Caco-2 (cell line): ENCODE data around the gene MYT1. TPM values are rescaled to one million over a fixed set of nuclear protein-coding genes. Genes with fewer than 3 reads are reported as not detected.

Experiments
- BruUV-seq: library from RNA; stranded (reverse); fragments of 400-500 nt; replicated peaks from 2 replicates; lab custom pipeline; 2021; lab: Mats Ljungman, UMichigan
- CTCF ChIA-PET: fragments of 300-600 bp; sonication (Branson Sonifier 250); formaldehyde crosslinking; loops from one replicate; lab custom pipeline; 2022; ENCODE audit warnings: antibody characterized with exemption; lab: Charles Lee
- POLR2A ChIA-PET: fragments of 300-600 bp; sonication (Branson Sonifier 250); formaldehyde crosslinking; loops from one replicate; lab custom pipeline; 2022; ENCODE audit warnings: antibody characterized with exemption; lab: Charles Lee
- DNase-seq, 2 experiments: peaks; one replicate each; pipeline versions ENCODE4 v3.0.0 to v3.0.0-alpha.2; 2020 to 2022
- H3K27me3 ChIP-seq: replicated peaks from 2 replicates; pipeline ENCODE4 v1.6.0; 2011; ENCODE audit warnings: low read length; ENCODE audit not compliant: control insufficient read depth, insufficient read depth
- H3K36me3 ChIP-seq: 2 replicates; pipeline ENCODE4 v1.5.1; 2011; ENCODE audit warnings: low read length; ENCODE audit not compliant: control insufficient read depth, insufficient read depth
- H3K4me1 ChIP-seq: fragments of 250-450 bp; sonication (Bioruptor Pico); 2 replicates; pipeline ENCODE4 v1.5.1; 2020; ENCODE audit warnings: mild to moderate bottlenecking
- H3K4me3 ChIP-seq: 2 replicates; pipeline ENCODE4 v1.5.1; 2011; ENCODE audit warnings: low read depth, mild to moderate bottlenecking, control low read depth, low read length
- H3K9me3 ChIP-seq: fragments of 250-450 bp; sonication (Bioruptor Pico); 2 replicates; pipeline ENCODE4 v1.5.1; 2020; ENCODE audit warnings: mild to moderate bottlenecking, moderate library complexity
- H3K27ac Mint-ChIP-seq: one replicate; pipeline ENCODE4 v1.8.0; 2022; ENCODE audit warnings: mixed read lengths; ENCODE audit not compliant: unreplicated experiment
- H3K27me3 Mint-ChIP-seq: one replicate; pipeline ENCODE4 v1.8.0; 2022; ENCODE audit warnings: mixed read lengths; ENCODE audit not compliant: insufficient read depth, unreplicated experiment
- H3K36me3 Mint-ChIP-seq: one replicate; pipeline ENCODE4 v1.8.0; 2022; ENCODE audit warnings: mild to moderate bottlenecking, mixed read lengths; ENCODE audit not compliant: insufficient read depth, unreplicated experiment
- H3K4me1 Mint-ChIP-seq: one replicate; pipeline ENCODE4 v1.8.0; 2022; ENCODE audit warnings: low read depth, mixed read lengths; ENCODE audit not compliant: unreplicated experiment
- H3K4me3 Mint-ChIP-seq: one replicate; pipeline ENCODE4 v1.8.0; 2022; ENCODE audit warnings: mild to moderate bottlenecking, moderate library complexity, mixed read lengths; ENCODE audit not compliant: unreplicated experiment
- H3K9me3 Mint-ChIP-seq: one replicate; pipeline ENCODE4 v1.8.0; 2022; ENCODE audit warnings: mixed read lengths; ENCODE audit not compliant: unreplicated experiment
- intact Hi-C: fragments of 100-400 bp; cut with micrococcal nuclease; formaldehyde crosslinking; loops from one replicate; pipeline ENCODE4 v1.10.0; 2022; ENCODE audit not compliant: unreplicated experiment
- total RNA-seq: library from RNA; stranded (reverse); gene quantifications from 2 replicates; pipeline ENCODE4 v1.2.3, GENCODE V29; 2022
- TF ChIP-seq, protein P1 (sequence below), 2 experiments: fragments of 200-600 bp in 1 of 2; IDR thresholded peaks; 1 replicate in 1 of 2; 2 replicates in 1 of 2; pipeline versions ENCODE4 v1.5.1 to v1.8.0; 2011 to 2022; ENCODE audit warnings: antibody characterized with exemption in 1 of 2, control low read depth in 1 of 2, inconsistent platforms in 1 of 2, low read depth in 1 of 2, low read length in 1 of 2, mild to moderate bottlenecking in 1 of 2, moderate library complexity in 1 of 2; ENCODE audit not compliant: insufficient read depth in 1 of 2, severe bottlenecking in 1 of 2, unreplicated experiment in 1 of 2

Gene MYT1
- total RNA-seq, 1 experiment from 2014 or later: 0.25 TPM

GRCh38 chr20:64219202-64219601 is 55.0 kb downstream of the MYT1 start:
- BruUV-seq: no TSS peak
- CTCF ChIA-PET: no interaction called here
- POLR2A ChIA-PET: no interaction called here

DNA sequence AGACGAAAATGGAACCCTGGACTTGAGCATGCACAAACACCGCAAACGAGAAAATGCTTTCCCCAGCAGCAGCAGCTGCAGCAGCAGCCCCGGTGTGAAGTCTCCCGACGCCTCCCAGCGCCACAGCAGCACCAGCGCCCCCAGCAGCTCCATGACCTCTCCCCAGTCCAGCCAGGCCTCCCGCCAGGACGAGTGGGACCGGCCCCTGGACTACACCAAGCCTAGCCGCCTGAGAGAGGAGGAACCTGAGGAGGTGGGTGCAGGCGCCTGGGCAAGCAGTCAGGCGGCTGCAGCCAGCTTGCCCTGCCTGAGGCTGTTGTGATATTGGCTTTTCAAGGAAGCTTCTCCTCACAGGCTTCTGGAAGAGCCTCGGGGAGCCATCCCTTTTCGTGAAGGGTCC is 55.5 kb downstream of the MYT1 start:
- Mint-ChIP-seq H3K36me3 (no peaks in the 10 kb centered on the region), H3K9me3 (no peaks in the 10 kb centered on the region), H3K27ac (no peak overlapping the region), H3K4me3 (no peak overlapping the region), H3K27me3 (peaks cover 8% of the 10 kb centered on the region), H3K4me1 (peaks cover 26% of the 10 kb centered on the region)
- POLR2A ChIA-PET: no interaction called here
- Histone ChIP-seq H3K27me3 (no peaks in the 10 kb centered on the region), H3K36me3 (no peaks in the 10 kb centered on the region), H3K9me3 (no peaks in the 10 kb centered on the region), H3K4me3 (no peak overlapping the region), H3K4me1 (peaks cover 51% of the 10 kb centered on the region)
- no TSS peak for BruUV-seq
- TF ChIP-seq, protein P1, sequence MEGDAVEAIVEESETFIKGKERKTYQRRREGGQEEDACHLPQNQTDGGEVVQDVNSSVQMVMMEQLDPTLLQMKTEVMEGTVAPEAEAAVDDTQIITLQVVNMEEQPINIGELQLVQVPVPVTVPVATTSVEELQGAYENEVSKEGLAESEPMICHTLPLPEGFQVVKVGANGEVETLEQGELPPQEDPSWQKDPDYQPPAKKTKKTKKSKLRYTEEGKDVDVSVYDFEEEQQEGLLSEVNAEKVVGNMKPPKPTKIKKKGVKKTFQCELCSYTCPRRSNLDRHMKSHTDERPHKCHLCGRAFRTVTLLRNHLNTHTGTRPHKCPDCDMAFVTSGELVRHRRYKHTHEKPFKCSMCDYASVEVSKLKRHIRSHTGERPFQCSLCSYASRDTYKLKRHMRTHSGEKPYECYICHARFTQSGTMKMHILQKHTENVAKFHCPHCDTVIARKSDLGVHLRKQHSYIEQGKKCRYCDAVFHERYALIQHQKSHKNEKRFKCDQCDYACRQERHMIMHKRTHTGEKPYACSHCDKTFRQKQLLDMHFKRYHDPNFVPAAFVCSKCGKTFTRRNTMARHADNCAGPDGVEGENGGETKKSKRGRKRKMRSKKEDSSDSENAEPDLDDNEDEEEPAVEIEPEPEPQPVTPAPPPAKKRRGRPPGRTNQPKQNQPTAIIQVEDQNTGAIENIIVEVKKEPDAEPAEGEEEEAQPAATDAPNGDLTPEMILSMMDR (IDR thresholded peaks at IDR 0.05; ENCODE audit: insufficient read depth in 1 of 2, low read depth in 1 of 2, low read length in 1 of 2, severe bottlenecking in 1 of 2, unreplicated experiment in 1 of 2): no peak
- intact Hi-C loops: loop anchor here (5.0 kb wide), 2 partner anchors 32 to 97 kb away; no protein-coding TSS in a partner anchor
- CTCF ChIA-PET: no interaction called here
- no peak for DNase-seq

More at GRCh38 chr20:64219202-64219601, 55.0 kb downstream of the MYT1 start:
- Histone ChIP-seq H3K36me3 (no peaks in the 10 kb centered on the region), H3K9me3 (no peaks in the 10 kb centered on the region), H3K27me3 (no peaks in the 10 kb centered on the region), H3K4me3 (no peak overlapping the region), H3K4me1 (peaks cover 48% of the 10 kb centered on the region)
- Mint-ChIP-seq H3K4me1 (peaks cover 26% of the 10 kb centered on the region), H3K27ac (no peak overlapping the region), H3K36me3 (no peaks in the 10 kb centered on the region), H3K27me3 (peaks cover 12% of the 10 kb centered on the region), H3K4me3 (no peak overlapping the region), H3K9me3 (no peaks in the 10 kb centered on the region)
- no peak for DNase-seq
- intact Hi-C loops: no loop called here
- TF ChIP-seq, protein P1 (IDR thresholded peaks at IDR 0.05; ENCODE audit: insufficient read depth in 1 of 2, low read depth in 1 of 2, low read length in 1 of 2, severe bottlenecking in 1 of 2, unreplicated experiment in 1 of 2): no peak

DNA sequence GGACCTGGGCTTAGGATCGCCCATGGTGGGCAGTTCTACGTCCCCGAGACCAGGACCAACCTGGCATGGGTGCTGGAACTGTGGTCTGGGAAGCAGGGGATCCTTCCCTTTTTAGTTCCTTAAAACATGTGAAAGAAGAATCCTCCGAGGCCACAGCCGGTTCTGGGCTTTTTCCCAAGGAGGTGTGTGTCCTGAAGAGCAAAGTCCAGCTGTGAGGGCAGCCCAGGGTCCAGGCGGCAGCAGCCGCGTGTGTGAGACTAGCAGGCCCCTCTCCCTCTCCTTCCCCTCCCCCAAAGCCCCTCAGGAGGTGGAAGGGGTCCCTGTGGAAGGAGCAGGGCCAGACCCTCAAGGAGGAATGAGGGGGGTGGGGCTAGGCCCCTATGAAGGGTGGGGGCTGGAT is 56.2 kb downstream of the MYT1 start:
- no peak overlapping the region for H3K4me3 ChIP-seq
- no peak for DNase-seq
- peaks cover 51% of the 10 kb centered on the region for H3K4me1 ChIP-seq
- H3K9me3 ChIP-seq: no peaks in the 10 kb centered on the region
- no peak overlapping the region for H3K4me3 Mint-ChIP-seq
- TF ChIP-seq, protein P1 (IDR thresholded peaks at IDR 0.05; ENCODE audit: insufficient read depth in 1 of 2, low read depth in 1 of 2, low read length in 1 of 2, severe bottlenecking in 1 of 2, unreplicated experiment in 1 of 2): no peak
- peaks cover 8% of the 10 kb centered on the region for H3K27me3 Mint-ChIP-seq
- H3K4me1 Mint-ChIP-seq: peaks cover 20% of the 10 kb centered on the region
- no peaks in the 10 kb centered on the region for H3K9me3 Mint-ChIP-seq
- H3K27me3 ChIP-seq: no peaks in the 10 kb centered on the region
- H3K36me3 Mint-ChIP-seq: no peaks in the 10 kb centered on the region
- peak overlapping the region; percentile 17 for H3K27ac Mint-ChIP-seq
- ChIA-PET CTCF (no interaction called here), POLR2A (no interaction called here)
- intact Hi-C loops: loop anchor here (5.0 kb wide), 2 partner anchors 33 to 98 kb away; no protein-coding TSS in a partner anchor
- no peaks in the 10 kb centered on the region for H3K36me3 ChIP-seq
- no TSS peak for BruUV-seq
